ENCODE measurements around the gene PFN4.
"Not testable (repeated sequence)": the region's sequence is repeated elsewhere in the genome, so short reads cannot be mapped to it uniquely, and the experiment has no call there.

The PFN4 gene
- 0.12 to 0.78 (median 0.40) reads per million in 9 experiments for total RNA-seq

- ATAC-seq (replicated peaks) (peak; percentile 90), DNase-seq (peak; percentile 42 to 51 (median 47))
- Mint-ChIP-seq H3K27ac (peak within 1 kb of the TSS; percentile 85 to 87), H3K27me3 (no peaks in the 10 kb centered on the region), H3K36me3 (ENCODE audit: insufficient read depth) (no peaks in the 10 kb centered on the region), H3K9me3 (no peaks in the 10 kb centered on the region), H3K4me3 (peak within 1 kb of the TSS; percentile 83 to 88), H3K4me1 (ENCODE audit: low read depth in 2 of 2) (peaks cover 7 to 12% of the 10 kb centered on the region in 2 donors)
These were observed at the start of gene PFN4, which contains the start of gene FAM228B for GRCh38 chr2:24123195-24123921. TSS of gene PFN4 (minus strand) at chr2:24123334. CDS start at chr2:24122535, 799 bp downstream. TSS of gene FAM228B (plus strand) at chr2:24123469. CDS start at chr2:24124362, 893 bp downstream.

- DNase-seq: no peak
- Mint-ChIP-seq H3K36me3 (ENCODE audit: insufficient read depth) (no peaks in the 10 kb centered on the region), H3K4me1 (ENCODE audit: low read depth in 2 of 2) (no peaks in the 10 kb centered on the region), H3K27me3 (no peaks in the 10 kb centered on the region), H3K9me3 (no peaks in the 10 kb centered on the region), H3K4me3 (no peak overlapping the region), H3K27ac (no peak overlapping the region)
- ATAC-seq (replicated peaks): no peak
These were observed 45.9 kb upstream of the PFN4 start for GRCh38 chr2:24169023-24169422.

- no peaks in the 10 kb centered on the region for H3K9me3 Mint-ChIP-seq
These were observed 41.4 kb upstream of the PFN4 start for GRCh38 chr2:24164416-24164973.

GRCh38 chr2:24163601-24164000, 40.5 kb upstream of the PFN4 start:
- H3K4me1 Mint-ChIP-seq (ENCODE audit: low read depth in 2 of 2): no peaks in the 10 kb centered on the region
- peaks cover 5% of the 10 kb centered on the region for H3K36me3 Mint-ChIP-seq (ENCODE audit: insufficient read depth)
- no peak for ATAC-seq (replicated peaks)
- H3K4me3 Mint-ChIP-seq: no peak overlapping the region
- no peak for DNase-seq
- H3K27me3 Mint-ChIP-seq: no peaks in the 10 kb centered on the region
- no peak overlapping the region for H3K27ac Mint-ChIP-seq
- no peaks in the 10 kb centered on the region for H3K9me3 Mint-ChIP-seq

More at GRCh38 chr2:24164416-24164973, 41.4 kb upstream of the PFN4 start:
- Mint-ChIP-seq H3K27ac (peak overlapping the region in 1 of 2 donors; percentile 14), H3K4me3 (no peak overlapping the region), H3K4me1 (ENCODE audit: low read depth in 2 of 2) (no peaks in the 10 kb centered on the region), H3K36me3 (ENCODE audit: insufficient read depth) (peaks cover 5% of the 10 kb centered on the region), H3K27me3 (no peaks in the 10 kb centered on the region)
- ATAC-seq (replicated peaks) (peak; percentile 45), DNase-seq (peak in 1 of 3 experiments; percentile 22)

- H3K36me3 Mint-ChIP-seq (ENCODE audit: insufficient read depth): peaks cover 5% of the 10 kb centered on the region
- H3K27me3 Mint-ChIP-seq: no peaks in the 10 kb centered on the region
- DNase-seq (no peak), ATAC-seq (replicated peaks) (no peak)
- no peak overlapping the region for H3K27ac Mint-ChIP-seq
- no peaks in the 10 kb centered on the region for H3K4me1 Mint-ChIP-seq (ENCODE audit: low read depth in 2 of 2)
- no peak overlapping the region for H3K4me3 Mint-ChIP-seq
- no peaks in the 10 kb centered on the region for H3K9me3 Mint-ChIP-seq
These were observed 40.1 kb upstream of the PFN4 start for GRCh38 chr2:24163186-24163585.

- Mint-ChIP-seq H3K4me1 (ENCODE audit: low read depth in 2 of 2) (no peaks in the 10 kb centered on the region), H3K4me3 (no peak overlapping the region), H3K9me3 (no peaks in the 10 kb centered on the region), H3K27ac (no peak overlapping the region), H3K27me3 (no peaks in the 10 kb centered on the region), H3K36me3 (ENCODE audit: insufficient read depth) (peaks cover 5% of the 10 kb centered on the region)
- ATAC-seq (replicated peaks) (no peak), DNase-seq (no peak)
These were observed 39.4 kb upstream of the PFN4 start for GRCh38 chr2:24162494-24162893.

GRCh38 chr2:24160761-24161160, 37.6 kb upstream of the PFN4 start:
- ATAC-seq (replicated peaks): no peak
- H3K9me3 Mint-ChIP-seq: no peaks in the 10 kb centered on the region
- no peak overlapping the region for H3K4me3 Mint-ChIP-seq
- H3K27me3 Mint-ChIP-seq: no peaks in the 10 kb centered on the region
- H3K4me1 Mint-ChIP-seq (ENCODE audit: low read depth in 2 of 2): no peaks in the 10 kb centered on the region
- DNase-seq: no peak
- peaks cover 5% of the 10 kb centered on the region for H3K36me3 Mint-ChIP-seq (ENCODE audit: insufficient read depth)
- H3K27ac Mint-ChIP-seq: no peak overlapping the region

- no peaks in the 10 kb centered on the region for H3K9me3 Mint-ChIP-seq
- H3K4me3 Mint-ChIP-seq: no peak overlapping the region
- H3K36me3 Mint-ChIP-seq (ENCODE audit: insufficient read depth): peaks cover 5% of the 10 kb centered on the region
- DNase-seq: no peak
- H3K4me1 Mint-ChIP-seq (ENCODE audit: low read depth in 2 of 2): no peaks in the 10 kb centered on the region
- no peak for ATAC-seq (replicated peaks)
- no peak overlapping the region for H3K27ac Mint-ChIP-seq
- H3K27me3 Mint-ChIP-seq: no peaks in the 10 kb centered on the region
These were observed 36.6 kb upstream of the PFN4 start for GRCh38 chr2:24159708-24160107.

GRCh38 chr2:24158131-24158530, 35.0 kb upstream of the PFN4 start:
- H3K36me3 Mint-ChIP-seq (ENCODE audit: insufficient read depth): peaks cover 5% of the 10 kb centered on the region
- DNase-seq: no peak
- no peaks in the 10 kb centered on the region for H3K9me3 Mint-ChIP-seq
- H3K4me1 Mint-ChIP-seq (ENCODE audit: low read depth in 2 of 2): no peaks in the 10 kb centered on the region
- H3K27me3 Mint-ChIP-seq: no peaks in the 10 kb centered on the region
- no peak overlapping the region for H3K4me3 Mint-ChIP-seq
- ATAC-seq (replicated peaks): no peak
- H3K27ac Mint-ChIP-seq: no peak overlapping the region

GRCh38 chr2:24153478-24153877, 30.3 kb upstream of the PFN4 start:
- DNase-seq (no peak), ATAC-seq (replicated peaks) (no peak)
- Mint-ChIP-seq H3K4me1 (ENCODE audit: low read depth in 2 of 2) (no peaks in the 10 kb centered on the region), H3K9me3 (peaks cover 5 to 10% of the 10 kb centered on the region in 2 donors), H3K36me3 (ENCODE audit: insufficient read depth) (peaks cover 5% of the 10 kb centered on the region), H3K27ac (no peak overlapping the region), H3K27me3 (no peaks in the 10 kb centered on the region), H3K4me3 (no peak overlapping the region)

GRCh38 chr2:24152413-24153197, 29.5 kb upstream of the PFN4 start:
- no peak overlapping the region for H3K27ac Mint-ChIP-seq
- no peak for ATAC-seq (replicated peaks)
- DNase-seq: no peak
- no peaks in the 10 kb centered on the region for H3K4me1 Mint-ChIP-seq (ENCODE audit: low read depth in 2 of 2)
- peaks cover 5% of the 10 kb centered on the region for H3K36me3 Mint-ChIP-seq (ENCODE audit: insufficient read depth)
- H3K4me3 Mint-ChIP-seq: no peak overlapping the region
- H3K9me3 Mint-ChIP-seq: peaks cover 5 to 11% of the 10 kb centered on the region in 2 donors
- no peaks in the 10 kb centered on the region for H3K27me3 Mint-ChIP-seq

GRCh38 chr2:24147364-24147763, 24.2 kb upstream of the PFN4 start:
- no peaks in the 10 kb centered on the region for H3K27me3 Mint-ChIP-seq
- peaks cover 5% of the 10 kb centered on the region for H3K36me3 Mint-ChIP-seq (ENCODE audit: insufficient read depth)
- no peak overlapping the region for H3K27ac Mint-ChIP-seq
- H3K4me3 Mint-ChIP-seq: no peak overlapping the region
- ATAC-seq (replicated peaks): no peak
- H3K4me1 Mint-ChIP-seq (ENCODE audit: low read depth in 2 of 2): no peaks in the 10 kb centered on the region
- peaks cover 5 to 11% of the 10 kb centered on the region in 2 donors for H3K9me3 Mint-ChIP-seq
- no peak for DNase-seq

GRCh38 chr2:24140305-24140704, 17.2 kb upstream of the PFN4 start:
- not testable (repeated sequence) for H3K9me3 Mint-ChIP-seq; H3K27me3 Mint-ChIP-seq; H3K27ac Mint-ChIP-seq; H3K4me1 Mint-ChIP-seq (ENCODE audit: low read depth in 2 of 2); ATAC-seq (replicated peaks); H3K36me3 Mint-ChIP-seq (ENCODE audit: insufficient read depth); DNase-seq; H3K4me3 Mint-ChIP-seq
